Neuronal stem cell (in vitro differentiated cells): Measurements from ENCODE around the gene CACNA1C.

Experiments
- DNase-seq: peaks from one replicate; pipeline ENCODE4 v3.0.0-alpha.2; 2013; ENCODE audit warnings: low spot score
- H2AFZ ChIP-seq: one replicate; pipeline ENCODE4 v1.6.1; 2013; ENCODE audit warnings: mild to moderate bottlenecking, low read length, inconsistent platforms
- H2AK5ac ChIP-seq: 2 replicates; pipeline ENCODE4 v1.6.1; 2013; ENCODE audit warnings: low read depth, mild to moderate bottlenecking, inconsistent platforms, low read length, moderate library complexity, mixed read lengths
- H2BK120ac ChIP-seq: 2 replicates; pipeline ENCODE4 v1.6.1; 2013; ENCODE audit warnings: low read depth, mild to moderate bottlenecking, inconsistent platforms, low read length, moderate library complexity, mixed read lengths
- H2BK12ac ChIP-seq: one replicate; pipeline ENCODE4 v1.6.1; 2013; ENCODE audit warnings: low read length, inconsistent platforms
- H2BK15ac ChIP-seq: 2 replicates; pipeline ENCODE4 v1.6.1; 2013; ENCODE audit warnings: mild to moderate bottlenecking, low read length, inconsistent platforms, mixed read lengths
- H2BK5ac ChIP-seq: one replicate; pipeline ENCODE4 v1.6.1; 2013; ENCODE audit warnings: inconsistent platforms, mild to moderate bottlenecking, low read length, moderate library complexity
- H3K14ac ChIP-seq: one replicate; pipeline ENCODE4 v1.6.1; 2013; ENCODE audit warnings: low read length, inconsistent platforms
- H3K18ac ChIP-seq: 2 replicates; pipeline ENCODE4 v1.6.1; 2013; ENCODE audit warnings: low read length, inconsistent platforms
- H3K23ac ChIP-seq: 2 replicates; pipeline ENCODE4 v1.6.1; 2013; ENCODE audit warnings: low read depth, mild to moderate bottlenecking, mixed read lengths, low read length, inconsistent platforms; ENCODE audit not compliant: poor library complexity
- H3K27ac ChIP-seq: replicated peaks from 3 replicates; pipeline ENCODE4 v1.5.1; 2013; ENCODE audit warnings: low read length, inconsistent platforms
- H3K27me3 ChIP-seq, 3 experiments: 2 replicates each; pipeline ENCODE4 v1.6.1; 2013; ENCODE audit warnings: low read length in 3 of 3, mild to moderate bottlenecking in 2 of 3, inconsistent platforms in 1 of 3, low read depth in 1 of 3, mixed read lengths in 1 of 3, moderate library complexity in 1 of 3; ENCODE audit not compliant: control insufficient read depth in 3 of 3, insufficient read depth in 3 of 3
- H3K36me3 ChIP-seq, 2 donors: replicated peaks in 1 of 2; 2 replicates each; pipeline ENCODE4 v1.6.1; 2013; ENCODE audit warnings: low read length in 2 of 2; ENCODE audit not compliant: control insufficient read depth in 2 of 2, insufficient read depth in 2 of 2
- H3K4ac ChIP-seq: 2 replicates; pipeline ENCODE4 v1.6.1; 2013; ENCODE audit warnings: inconsistent platforms, mild to moderate bottlenecking, low read length, moderate library complexity
- H3K4me1 ChIP-seq, 2 donors: 1 replicate in 1 of 2; 2 replicates in 1 of 2; pipeline ENCODE4 v1.6.1; 2013; ENCODE audit warnings: low read length in 2 of 2, low read depth in 1 of 2; ENCODE audit not compliant: control insufficient read depth in 2 of 2, insufficient read depth in 1 of 2
- H3K4me2 ChIP-seq: one replicate; pipeline ENCODE4 v1.6.1; 2013; ENCODE audit warnings: mild to moderate bottlenecking, low read length, inconsistent platforms; ENCODE audit not compliant: insufficient read depth, poor library complexity, severe bottlenecking
- H3K4me3 ChIP-seq, 2 donors: 2 replicates each; pipeline ENCODE4 v1.5.1; 2013; ENCODE audit warnings: low read length in 2 of 2, mild to moderate bottlenecking in 2 of 2, inconsistent platforms in 1 of 2, moderate library complexity in 1 of 2
- H3K79me1 ChIP-seq: one replicate; pipeline ENCODE4 v1.6.1; 2013; ENCODE audit warnings: low read depth, mild to moderate bottlenecking, inconsistent platforms, low read length, moderate library complexity
- H3K9ac ChIP-seq: one replicate; pipeline ENCODE4 v1.6.1; 2013; ENCODE audit warnings: mild to moderate bottlenecking, low read depth, low read length, inconsistent platforms; ENCODE audit not compliant: poor library complexity
- H3K9me3 ChIP-seq, 2 donors: replicated peaks in 1 of 2; 2 replicates each; pipeline versions ENCODE3 to v1.6.1; 2013; ENCODE audit warnings: low read length in 2 of 2, mild to moderate bottlenecking in 2 of 2, inconsistent platforms in 1 of 2, low read depth in 1 of 2, mixed read lengths in 1 of 2, moderate library complexity in 1 of 2; ENCODE audit not compliant: control insufficient read depth in 2 of 2, insufficient read depth in 1 of 2
- H4K8ac ChIP-seq: one replicate; pipeline ENCODE4 v1.6.1; 2013; ENCODE audit warnings: low read depth, mild to moderate bottlenecking, inconsistent platforms, low read length, moderate library complexity
- H4K91ac ChIP-seq: one replicate; pipeline ENCODE4 v1.6.1; 2013; ENCODE audit warnings: low read length, low read depth, mild to moderate bottlenecking, inconsistent platforms; ENCODE audit not compliant: poor library complexity
- WGBS, 2 donors: extraction: QIAGEN DNeasy Blood & Tissue Kit; methylation state at CpG; one replicate each; pipeline ENCODE4 v1.1.7; 2013; ENCODE audit warnings: missing lambda C conversion rate in 2 of 2, mixed read lengths in 1 of 2; ENCODE audit not compliant: insufficient read length in 2 of 2, insufficient replicate concordance in 1 of 2; ENCODE audit errors: extremely low coverage in 2 of 2; 5-methylcytosine and 5-hydroxymethylcytosine counted together

The CACNA1C gene

DNA sequence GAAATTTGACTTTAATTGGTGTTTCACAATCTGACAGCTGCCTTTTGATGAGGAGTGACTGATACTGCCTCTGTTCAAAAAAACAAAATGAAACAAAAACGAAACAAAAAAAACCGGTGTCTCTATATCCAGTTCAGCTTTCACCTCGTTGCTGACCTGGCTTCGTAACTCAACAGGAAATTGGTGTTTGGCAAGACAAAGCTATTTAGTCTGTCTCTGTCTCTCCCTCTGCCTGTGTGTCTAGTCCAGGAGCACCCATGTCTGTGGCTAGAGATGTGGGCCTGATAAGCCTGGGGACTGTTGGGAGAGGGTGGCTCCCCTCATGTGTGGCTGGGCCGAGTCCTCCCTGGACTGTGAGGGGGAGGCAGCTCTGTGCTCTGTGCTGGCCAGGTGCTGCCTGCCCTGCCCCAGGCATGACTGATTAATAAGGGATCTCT, 11.3 kb downstream of the CACNA1C start:
- Histone ChIP-seq H3K79me1 (no peaks in the 10 kb centered on the region), H4K91ac (no peak overlapping the region), H3K18ac (peak overlapping the region; percentile 58), H3K23ac (peak overlapping the region; percentile 40), H3K27ac (no peak overlapping the region), H3K9me3 (peaks cover 0 to 4% of the 10 kb centered on the region in 2 donors), H3K9ac (no peak overlapping the region), H2AFZ (no peak overlapping the region), H3K36me3 (no peaks in the 10 kb centered on the region), H2BK12ac (no peak overlapping the region), H3K4me1 (no peaks in the 10 kb centered on the region), H3K4me3 (no peak overlapping the region), H3K4ac (no peak overlapping the region), H2BK120ac (no peak overlapping the region), H4K8ac (no peak overlapping the region), H2AK5ac (no peak overlapping the region), H3K27me3 (peaks cover 0 to 43% (median under 1%) of the 10 kb centered on the region in 3 experiments), H3K4me2 (no peak overlapping the region), H3K14ac (no peak overlapping the region), H2BK15ac (no peak overlapping the region), H2BK5ac (no peak overlapping the region)
- DNase-seq, result no peak
- no CpG with 5 or more reads among the region's 5 CpGs for WGBS, 2 donors

DNA sequence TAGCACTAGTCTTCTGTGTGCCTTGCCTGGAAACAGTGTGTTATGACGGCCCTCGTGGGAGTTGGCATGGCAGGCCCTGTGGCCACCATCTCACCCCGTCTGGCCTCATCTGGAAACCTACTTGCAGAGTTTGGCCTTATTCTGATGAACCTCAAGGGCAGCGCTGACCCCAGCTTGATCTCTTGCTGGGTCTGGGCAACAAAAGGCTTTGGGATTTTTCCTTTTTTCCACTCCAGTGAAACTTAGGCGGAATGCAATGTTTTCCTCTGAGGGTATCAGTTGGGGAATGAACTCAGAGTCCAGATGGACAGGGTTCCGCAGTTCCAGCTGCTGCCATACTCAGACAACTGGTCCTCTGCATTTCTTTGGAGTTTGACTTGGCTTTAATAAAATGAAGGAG, 15.9 kb downstream of the CACNA1C start:
- Histone ChIP-seq H3K23ac (no peak overlapping the region), H3K4me1 (no peaks in the 10 kb centered on the region), H3K27ac (no peak overlapping the region), H3K9ac (no peak overlapping the region), H3K4me2 (no peak overlapping the region), H3K79me1 (no peaks in the 10 kb centered on the region), H4K8ac (no peak overlapping the region), H2BK12ac (no peak overlapping the region), H4K91ac (no peak overlapping the region), H3K14ac (no peak overlapping the region), H2AFZ (no peak overlapping the region), H3K36me3 (no peaks in the 10 kb centered on the region), H3K27me3 (peaks cover 0 to 14% (median 0%) of the 10 kb centered on the region in 3 experiments), H3K9me3 (peaks cover 0 to 7% of the 10 kb centered on the region in 2 donors), H2BK15ac (no peak overlapping the region), H2BK5ac (no peak overlapping the region), H3K4ac (no peak overlapping the region), H2AK5ac (no peak overlapping the region), H3K4me3 (peak overlapping the region in 1 of 2 donors; percentile 31), H2BK120ac (no peak overlapping the region), H3K18ac (no peak overlapping the region)
- no peak for DNase-seq
- no CpG with 5 or more reads among the region's 6 CpGs for WGBS, 2 donors

DNA sequence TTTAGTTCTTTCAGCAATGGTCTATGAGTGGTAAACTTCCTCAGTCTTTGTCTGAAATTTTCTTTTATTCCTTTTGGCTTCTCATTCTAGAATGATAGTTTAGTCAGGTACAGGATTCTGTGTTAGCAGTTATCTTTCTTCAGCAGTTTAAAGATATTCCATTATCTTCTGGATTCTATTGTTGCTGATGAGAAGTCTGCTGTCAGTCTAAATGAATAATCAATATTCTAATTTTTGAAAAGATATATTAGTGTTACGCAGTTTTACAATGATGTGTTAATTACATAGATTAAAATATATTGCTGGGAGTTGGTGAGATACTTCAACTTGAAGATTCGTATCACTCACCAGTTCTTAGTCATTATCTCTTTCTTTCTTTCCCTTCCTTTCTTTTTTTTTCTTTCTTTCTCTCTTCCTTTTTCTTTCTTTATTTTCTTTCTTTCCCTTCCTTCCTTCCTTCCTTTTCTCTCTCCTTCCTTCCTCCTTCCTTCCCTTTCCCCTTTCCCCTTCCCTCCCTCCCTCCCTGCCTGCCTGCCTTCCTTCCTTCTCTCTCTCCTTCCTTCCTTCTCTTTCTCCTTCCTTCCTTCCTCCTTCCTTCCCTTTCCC, 17.8 kb downstream of the CACNA1C start:
- Histone ChIP-seq H4K91ac (no peak overlapping the region), H3K27me3 (peaks cover 0 to under 1% (median 0%) of the 10 kb centered on the region in 3 experiments), H3K4me1 (no peaks in the 10 kb centered on the region), H2BK5ac (no peak overlapping the region), H2AFZ (no peak overlapping the region), H2AK5ac (no peak overlapping the region), H3K18ac (no peak overlapping the region), H4K8ac (no peak overlapping the region), H3K4ac (no peak overlapping the region), H3K9me3 (peaks cover 0 to 7% of the 10 kb centered on the region in 2 donors), H3K14ac (no peak overlapping the region), H3K27ac (no peak overlapping the region), H2BK120ac (no peak overlapping the region), H3K4me2 (no peak overlapping the region), H3K9ac (no peak overlapping the region), H2BK12ac (no peak overlapping the region), H3K79me1 (no peaks in the 10 kb centered on the region), H2BK15ac (no peak overlapping the region), H3K4me3 (no peak overlapping the region), H3K36me3 (no peaks in the 10 kb centered on the region), H3K23ac (no peak overlapping the region)
- no CpG with 5 or more reads among the region's 2 CpGs for WGBS, 2 donors
- DNase-seq, result no peak

DNA sequence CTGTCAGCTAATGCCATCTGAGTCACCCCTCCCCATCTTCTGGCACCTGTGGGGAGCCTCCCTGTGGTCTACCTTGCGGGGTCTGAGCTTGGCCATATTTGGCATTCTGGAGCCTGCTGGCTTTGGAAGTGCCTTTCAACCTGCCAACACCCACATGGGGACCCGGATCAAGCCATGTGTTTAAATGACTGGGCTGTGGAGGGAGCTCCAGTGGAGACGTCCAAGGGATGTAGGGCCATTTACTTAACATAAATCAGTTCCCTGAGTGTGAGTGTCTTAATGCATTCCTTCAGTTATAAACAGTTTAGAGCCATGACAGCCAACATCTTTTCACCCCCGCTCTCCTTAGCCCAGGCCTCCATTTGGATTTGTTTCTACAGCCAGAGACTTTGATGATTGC, 22.0 kb downstream of the CACNA1C start:
- H2AFZ ChIP-seq, result no peak overlapping the region
- no peak overlapping the region for H3K18ac ChIP-seq
- H3K27ac ChIP-seq, result no peak overlapping the region
- no peak overlapping the region for H3K4me2 ChIP-seq
- no peak overlapping the region for H2BK12ac ChIP-seq
- H3K14ac ChIP-seq, result no peak overlapping the region
- H2BK120ac ChIP-seq, result no peak overlapping the region
- no peak overlapping the region for H2BK15ac ChIP-seq
- no peak overlapping the region for H3K4me3 ChIP-seq
- H3K9me3 ChIP-seq, result peaks cover 0 to 2% of the 10 kb centered on the region in 2 donors
- no peak overlapping the region for H2AK5ac ChIP-seq
- WGBS, 2 donors, result no CpG with 5 or more reads among the region's 4 CpGs
- no peak overlapping the region for H4K91ac ChIP-seq
- no peak overlapping the region for H2BK5ac ChIP-seq
- H3K4ac ChIP-seq, result no peak overlapping the region
- no peak overlapping the region for H3K9ac ChIP-seq
- no peak overlapping the region for H3K23ac ChIP-seq
- H4K8ac ChIP-seq, result no peak overlapping the region
- no peaks in the 10 kb centered on the region for H3K36me3 ChIP-seq
- no peaks in the 10 kb centered on the region for H3K4me1 ChIP-seq
- H3K79me1 ChIP-seq, result no peaks in the 10 kb centered on the region
- no peaks in the 10 kb centered on the region for H3K27me3 ChIP-seq
- DNase-seq, result no peak
